HG03135 (cell line): ENCODE results near the gene FAM25A.
"Not testable (repeated sequence)": the region's sequence is repeated elsewhere in the genome, so short reads cannot be mapped to it uniquely, and the experiment has no call there.

Experiments used
- ATAC-seq: cut with Tn5 transposase; IDR thresholded peaks from one replicate; pipeline ENCODE4 v1.9.1; 2021; ENCODE audit warnings: mild to moderate bottlenecking, moderate library complexity; ENCODE audit not compliant: unreplicated experiment

Gene FAM25A

DNA sequence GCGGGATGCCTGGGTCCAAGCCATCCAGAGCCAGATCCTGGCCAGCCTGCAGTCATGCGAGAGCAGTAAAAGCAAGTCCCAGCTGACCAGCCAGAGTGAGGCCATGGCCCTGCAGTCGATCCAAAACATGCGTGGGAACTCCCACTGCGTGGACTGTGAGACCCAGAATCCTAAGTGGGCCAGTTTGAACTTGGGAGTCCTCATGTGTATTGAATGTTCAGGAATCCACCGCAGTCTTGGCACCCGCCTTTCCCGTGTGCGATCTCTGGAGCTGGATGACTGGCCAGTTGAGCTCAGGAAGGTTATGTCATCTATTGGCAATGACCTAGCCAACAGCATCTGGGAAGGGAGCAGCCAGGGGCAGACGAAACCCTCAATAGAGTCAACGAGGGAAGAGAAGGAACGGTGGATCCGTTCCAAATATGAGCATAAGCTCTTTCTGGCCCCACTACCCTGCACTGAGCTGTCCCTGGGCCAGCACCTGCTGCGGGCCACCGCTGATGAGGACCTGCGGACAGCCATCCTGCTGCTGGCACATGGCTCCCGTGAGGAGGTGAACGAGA is 10.9 kb upstream of the FAM25A start:
- not testable (repeated sequence) for ATAC-seq

DNA sequence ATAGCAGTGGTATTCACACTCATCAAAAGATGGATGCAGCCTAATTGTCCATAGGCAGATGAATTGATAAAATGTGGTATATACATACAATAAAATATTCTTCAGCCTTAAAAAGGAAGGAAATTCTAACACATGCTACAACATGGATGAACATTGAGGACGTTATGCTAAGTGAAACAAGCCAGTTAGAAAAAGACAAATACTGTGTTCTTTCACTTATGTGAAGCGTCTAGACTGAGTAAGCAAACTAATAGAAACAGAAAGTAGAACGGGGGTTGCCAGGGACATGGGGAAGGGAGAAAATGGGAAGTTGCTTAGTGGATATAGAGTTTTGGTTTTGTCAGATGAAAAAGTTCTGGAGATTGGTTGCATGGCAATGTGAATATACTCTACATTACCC is 6.6 kb upstream of the FAM25A start:
- not testable (repeated sequence) for ATAC-seq

- not testable (repeated sequence) for ATAC-seq
Observed at GRCh38 chr10:87014986-87015716, 4.9 kb upstream of the FAM25A start.

- ATAC-seq, result not testable (repeated sequence)
Observed at GRCh38 chr10:87018127-87018526, 2.0 kb upstream of the FAM25A start.

DNA sequence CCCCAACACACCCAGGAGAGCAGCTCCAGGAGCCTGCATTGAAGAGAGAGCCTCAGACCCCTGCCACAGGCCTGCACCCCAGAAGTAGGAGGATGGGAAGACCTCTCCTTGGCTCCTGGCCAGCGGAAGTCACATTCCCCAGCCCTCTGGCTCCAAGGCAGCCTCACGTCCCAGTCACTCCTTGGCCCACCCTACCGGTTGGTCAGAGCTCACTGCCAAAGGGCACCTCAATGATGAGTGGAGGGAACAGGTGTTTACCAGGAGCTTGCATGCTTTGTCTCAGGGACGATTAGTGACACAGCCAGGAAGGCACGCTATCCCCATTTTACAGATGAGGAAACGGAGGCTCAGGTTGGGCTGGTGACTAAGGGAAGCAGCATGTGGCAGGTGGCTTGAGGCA is 1.0 kb upstream of the FAM25A start:
- not testable (repeated sequence) for ATAC-seq

DNA sequence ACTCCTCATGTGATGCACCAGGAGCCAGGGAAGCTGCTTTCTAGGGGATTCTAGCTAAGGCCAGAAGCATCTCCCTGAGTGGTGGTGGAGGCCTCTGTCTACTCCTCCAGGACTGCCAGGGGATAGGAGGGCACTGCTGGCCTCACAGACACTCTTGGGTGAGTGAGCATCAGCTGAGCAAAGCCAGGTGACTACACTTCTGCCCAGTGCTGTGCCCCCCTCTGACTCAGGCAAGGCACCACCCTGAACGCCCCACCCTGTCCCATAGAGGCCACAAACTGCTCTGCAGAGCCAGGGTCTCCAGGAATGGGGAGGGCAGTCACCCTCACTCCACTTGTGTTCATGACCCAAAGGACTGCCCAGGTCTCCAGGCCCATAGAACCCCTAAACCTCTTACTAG is 590 bp upstream of the FAM25A start:
- not testable (repeated sequence) for ATAC-seq

- ATAC-seq, result not testable (repeated sequence)
Observed at GRCh38 chr10:87025285-87025958, 5.3 kb downstream of the FAM25A start.

DNA sequence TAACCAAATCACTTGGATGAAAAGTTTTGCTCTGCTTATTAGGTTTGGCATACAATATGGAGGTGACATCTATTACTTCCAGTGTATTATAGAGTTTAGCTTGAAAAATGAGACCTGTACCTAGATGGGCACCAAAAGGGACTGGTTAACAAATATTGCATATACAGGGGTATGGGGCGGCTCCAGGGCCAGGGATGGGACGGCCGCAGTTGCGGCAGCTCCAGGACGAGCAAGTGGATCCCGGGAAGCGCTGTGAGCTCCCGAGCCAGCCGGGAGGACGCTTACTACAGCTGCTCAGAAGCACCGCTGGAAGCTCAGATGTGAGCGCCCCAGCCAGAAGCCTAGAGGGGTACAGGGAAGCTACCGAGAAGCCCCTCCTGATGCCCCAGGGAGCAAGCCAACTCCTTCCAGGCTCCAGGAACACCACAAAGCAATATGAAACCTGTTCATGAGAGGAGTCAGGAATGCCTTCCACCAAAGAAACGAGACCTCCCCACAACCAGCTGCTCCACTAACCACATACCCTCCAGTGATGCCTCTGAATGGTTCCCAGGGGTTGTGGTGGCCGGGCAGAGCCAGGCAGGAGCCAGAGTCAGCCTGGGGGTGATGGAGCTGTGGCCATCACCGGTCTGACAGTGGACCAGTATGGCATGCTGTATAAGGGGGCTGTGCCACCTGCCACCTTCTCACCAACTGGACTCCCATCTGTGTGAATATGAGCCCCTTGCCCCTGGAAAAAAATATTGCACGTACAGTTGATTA is 6.8 kb downstream of the FAM25A start:
- ATAC-seq, result not testable (repeated sequence)

DNA sequence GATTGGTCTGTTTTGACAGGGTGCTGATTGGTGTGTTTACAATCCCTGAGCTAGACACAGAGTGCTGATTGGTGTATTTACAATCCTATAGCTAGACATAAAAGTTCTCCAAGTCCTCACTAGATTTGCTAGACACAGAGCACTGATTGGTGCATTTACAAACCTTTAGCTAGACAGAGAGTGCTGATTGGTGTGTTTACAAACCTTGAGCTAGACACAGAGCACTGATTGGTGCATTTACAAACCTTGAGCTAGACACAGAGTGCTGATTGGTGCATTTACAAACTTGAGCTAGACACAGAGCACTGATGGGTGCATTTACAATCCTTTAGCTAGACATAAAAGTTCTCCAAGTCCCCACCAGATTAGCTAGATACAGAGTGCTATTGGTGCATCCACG is 10.3 kb downstream of the FAM25A start:
- ATAC-seq, result not testable (repeated sequence)

DNA sequence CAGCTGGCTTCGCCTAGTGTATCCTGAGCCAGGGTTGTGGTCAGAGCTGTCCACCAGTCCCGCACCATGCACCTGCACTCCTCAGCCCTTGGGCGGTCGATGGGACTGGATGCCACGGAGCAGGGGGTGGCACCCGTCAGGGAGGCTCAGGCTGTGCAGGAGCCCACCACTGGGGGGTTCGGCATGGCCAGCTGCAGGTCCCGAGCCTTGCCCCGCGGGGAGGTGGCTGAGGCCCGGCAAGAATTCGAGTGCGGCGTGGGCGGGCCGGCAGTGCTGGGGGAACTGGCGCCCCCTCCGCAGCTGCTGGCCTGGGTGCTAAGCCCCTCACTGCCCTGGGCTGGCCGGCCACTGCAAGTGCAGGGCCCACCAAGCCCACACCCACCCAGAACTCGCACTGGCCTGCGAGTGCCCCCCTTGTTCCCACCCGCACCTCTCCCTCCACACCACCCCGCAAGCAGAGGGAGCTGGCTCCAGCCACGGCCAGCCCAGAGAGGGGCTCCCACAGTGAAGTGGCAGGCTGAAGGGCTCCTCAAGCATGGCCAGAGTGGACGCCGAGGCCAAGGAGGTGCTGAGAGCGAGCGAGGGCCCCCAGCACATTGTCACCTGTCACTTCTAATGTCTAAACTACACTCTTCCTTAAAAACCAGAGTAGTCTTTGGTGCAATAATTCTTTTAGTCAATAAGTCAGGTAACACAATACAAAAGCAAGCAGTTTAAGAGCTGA is 11.0 kb downstream of the FAM25A start:
- ATAC-seq, result no peak

DNA sequence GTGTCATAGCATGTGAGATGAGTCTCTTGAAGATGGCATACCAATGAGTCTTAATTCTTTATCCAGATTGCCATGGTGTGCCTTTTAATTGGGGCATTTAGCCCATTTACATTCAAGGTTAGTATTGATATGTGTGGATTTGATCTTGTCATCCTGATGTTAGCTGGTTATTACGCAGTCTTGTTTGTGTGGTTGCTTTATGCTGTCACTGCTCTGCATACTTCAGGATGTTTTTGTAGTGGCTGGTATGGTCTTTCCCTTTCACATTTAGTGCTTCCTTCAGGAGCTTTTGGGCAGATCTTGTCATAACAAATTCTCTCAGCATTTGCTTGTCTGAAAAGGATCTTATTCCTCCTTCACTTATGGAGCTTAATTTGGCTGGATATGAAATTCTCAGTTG is 16.5 kb downstream of the FAM25A start:
- no peak for ATAC-seq

DNA sequence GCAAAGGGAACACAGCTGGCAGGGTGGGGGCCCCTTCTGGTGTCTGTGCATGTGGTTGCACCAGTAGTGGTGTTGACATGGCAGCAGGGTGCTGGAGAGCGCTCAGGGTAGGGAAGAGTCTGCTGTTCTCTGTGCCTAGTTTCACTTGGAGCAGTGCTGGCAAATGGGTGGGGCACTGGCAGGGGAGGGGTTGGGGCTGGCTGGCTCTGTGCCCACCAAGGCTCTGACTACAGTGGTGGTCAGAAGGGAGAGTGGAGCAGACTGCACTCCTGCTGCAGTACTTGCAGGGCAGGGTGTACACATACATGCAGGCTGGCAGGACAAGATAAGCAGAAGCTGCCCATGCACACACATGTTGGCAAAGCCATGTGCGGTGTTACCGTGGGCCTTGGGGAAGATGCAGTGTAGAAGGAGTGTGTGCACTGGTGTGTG is 18.2 kb downstream of the FAM25A start:
- no peak for ATAC-seq

DNA sequence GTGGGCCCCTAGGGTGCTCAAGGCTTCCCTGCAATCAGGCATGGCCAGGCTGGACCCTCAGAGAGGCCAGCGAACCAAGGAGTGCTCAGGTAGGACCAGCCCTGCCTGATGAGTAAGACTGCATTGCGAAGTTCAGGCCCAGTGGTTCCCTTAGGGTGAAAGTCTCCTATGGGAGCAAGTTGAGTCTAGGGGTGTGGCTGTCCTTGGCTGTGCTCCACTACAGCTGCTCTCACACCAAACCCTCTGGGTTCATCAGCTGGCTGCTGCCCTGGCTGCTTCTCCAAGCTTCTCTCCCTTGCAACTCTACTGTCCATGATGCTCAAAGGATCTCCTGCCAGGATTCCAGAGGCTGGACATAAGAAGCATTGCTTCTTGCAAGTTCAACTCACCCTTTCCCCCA is 18.7 kb downstream of the FAM25A start:
- no peak for ATAC-seq

DNA sequence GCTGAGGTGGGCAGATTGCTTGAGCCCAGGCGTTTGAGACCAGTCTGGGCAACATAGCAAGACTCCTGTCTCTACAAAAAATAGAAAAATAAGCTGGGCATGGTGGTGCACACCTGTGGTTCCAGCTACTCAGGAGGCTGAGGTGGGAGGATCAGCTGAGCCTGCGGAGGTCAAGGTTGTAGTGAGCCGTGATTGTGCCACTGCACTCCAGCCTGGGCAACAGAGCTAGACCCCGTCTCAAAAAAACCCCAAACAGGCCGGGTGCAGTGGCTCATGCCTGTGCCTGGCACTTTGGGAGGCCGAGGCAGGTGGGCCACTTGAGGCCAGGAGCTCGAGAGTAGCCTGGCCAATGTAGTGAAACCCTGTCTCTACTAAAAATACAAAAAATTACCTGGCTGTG is 23.5 kb downstream of the FAM25A start:
- not testable (repeated sequence) for ATAC-seq

DNA sequence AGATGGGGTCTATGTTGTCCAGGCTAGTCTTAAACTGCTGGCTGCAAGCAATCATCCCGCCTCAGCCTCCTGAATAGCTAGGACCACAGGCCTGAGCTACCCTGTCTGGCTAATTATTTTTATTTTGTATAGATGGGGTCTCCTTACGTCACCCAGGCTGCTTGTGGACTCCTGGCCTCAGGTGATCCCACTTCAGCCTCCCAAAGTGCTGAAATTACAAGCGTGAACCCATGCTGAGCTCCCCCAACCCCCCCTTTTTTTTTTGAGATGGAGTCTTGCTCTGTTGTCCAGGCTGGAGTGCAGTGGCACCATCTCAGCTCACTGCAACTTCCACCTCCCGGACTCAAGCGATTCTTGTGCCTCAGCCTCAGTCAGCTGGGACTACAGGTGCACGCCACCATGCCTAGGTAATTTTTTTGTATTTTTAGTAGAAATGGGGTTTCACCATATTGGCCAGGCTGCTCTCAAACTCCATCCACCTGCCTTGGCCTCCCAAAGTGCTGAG is 25.4 kb downstream of the FAM25A start:
- ATAC-seq, result no peak

DNA sequence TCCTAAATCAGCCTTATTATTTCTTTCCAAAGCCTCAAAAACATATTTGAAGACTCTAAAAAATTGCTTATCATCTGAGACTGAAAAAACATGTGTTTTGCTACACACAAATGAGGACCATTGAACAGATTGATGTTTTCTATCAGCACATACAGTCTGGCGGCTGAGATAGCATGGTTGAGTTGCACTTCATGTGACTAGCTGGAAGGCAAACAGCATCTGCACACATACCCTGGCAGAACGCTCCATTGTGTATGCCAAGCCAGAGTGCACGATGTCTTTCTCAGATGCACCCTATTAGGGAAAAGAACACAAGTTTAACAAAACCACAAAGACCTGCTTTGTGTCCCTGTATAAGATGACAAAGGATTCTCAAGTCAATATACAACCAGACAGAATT is 33.0 kb downstream of the FAM25A start:
- ATAC-seq, result no peak

DNA sequence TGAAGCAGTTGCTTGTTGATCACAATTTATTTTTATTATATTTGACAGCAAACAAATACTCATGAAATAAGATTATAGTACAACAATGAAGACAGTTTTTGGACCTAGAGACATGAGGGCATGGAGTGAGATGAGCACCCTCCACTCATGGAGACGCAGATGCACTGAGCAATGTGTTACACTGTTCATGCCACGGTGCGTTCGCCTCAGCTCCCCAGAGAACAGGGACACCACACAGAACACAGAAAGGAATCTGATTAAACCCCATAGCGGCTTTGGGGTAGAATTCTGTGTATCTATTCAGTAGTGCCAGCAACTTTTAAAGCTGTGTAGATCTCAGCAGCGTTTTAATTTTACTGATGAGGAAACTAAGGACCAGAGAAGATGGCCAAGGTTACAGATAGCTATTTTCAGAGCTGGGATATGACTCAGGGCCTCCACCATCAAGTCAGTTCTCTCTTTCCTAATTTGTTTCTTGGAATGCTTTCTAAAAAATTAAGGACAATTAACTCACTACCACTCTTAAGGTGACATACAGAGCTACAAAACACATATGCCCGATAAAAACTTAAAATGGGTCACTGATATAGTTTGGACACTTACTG is 33.6 kb downstream of the FAM25A start:
- ATAC-seq, result no peak

GRCh38 chr10:87054373-87055295 is 34.5 kb downstream of the FAM25A start:
- no peak for ATAC-seq

DNA sequence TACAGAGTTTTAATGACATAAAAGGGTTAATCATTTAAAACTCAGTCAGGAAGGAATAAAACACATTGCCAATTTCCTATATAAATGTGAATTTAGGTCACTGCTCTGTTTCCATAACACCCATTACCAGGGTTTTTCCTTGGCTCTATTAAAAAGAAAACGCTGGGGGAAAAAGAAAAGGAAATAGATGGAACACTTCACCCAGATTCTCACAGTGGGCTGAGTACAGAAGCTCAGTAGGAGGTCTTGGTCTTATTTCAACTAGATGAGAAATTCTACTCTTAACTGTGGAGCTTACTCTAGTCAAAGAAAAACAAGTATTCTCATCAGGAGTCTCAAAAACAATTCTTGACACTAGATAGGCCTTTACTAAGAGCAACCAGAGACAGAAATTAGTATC is 38.1 kb downstream of the FAM25A start:
- no peak for ATAC-seq
